OCI-LY1 (cell line): ENCODE data around the gene RNF214.

Experiments
- H2AFZ ChIP-seq: fragments of 200-600 bp; sonication (generic), shearing (Covaris generic); 2 replicates; pipeline ENCODE4 v1.6.0; 2014; ENCODE audit warnings: antibody characterized with exemption, mild to moderate bottlenecking, low read length
- H3F3A ChIP-seq: fragments of 200-600 bp; sonication (generic), shearing (Covaris generic); 2 replicates; pipeline ENCODE4 v1.6.0; 2014; ENCODE audit warnings: mild to moderate bottlenecking, antibody characterized with exemption, low read length, moderate library complexity; ENCODE audit not compliant: insufficient read depth
- H3K27ac ChIP-seq: fragments of 200-600 bp; sonication (generic); 2 replicates; pipeline ENCODE4 v1.5.1; 2014; ENCODE audit warnings: low read length, mixed run types, mild to moderate bottlenecking, low read depth; ENCODE audit not compliant: poor library complexity, severe bottlenecking
- H3K27me3 ChIP-seq: fragments of 200-600 bp; sonication (generic); 2 replicates; pipeline ENCODE4 v1.6.0; 2014; ENCODE audit warnings: antibody characterized with exemption, mild to moderate bottlenecking, low read length, moderate library complexity; ENCODE audit not compliant: insufficient read depth
- H3K36me3 ChIP-seq: fragments of 200-600 bp; sonication (generic); 2 replicates; pipeline ENCODE4 v1.6.1; 2014; ENCODE audit warnings: mild to moderate bottlenecking, antibody characterized with exemption, low read length, moderate library complexity, mixed read lengths; ENCODE audit not compliant: insufficient read depth
- H3K4me1 ChIP-seq: fragments of 200-600 bp; sonication (generic); 2 replicates; pipeline ENCODE4 v1.5.1; 2014; ENCODE audit warnings: mild to moderate bottlenecking, low read length, moderate library complexity; ENCODE audit not compliant: insufficient read depth, severe bottlenecking
- H3K4me2 ChIP-seq: fragments of 200-600 bp; sonication (generic), shearing (Covaris generic); 2 replicates; pipeline ENCODE4 v1.6.1; 2014; ENCODE audit warnings: low read length
- H3K4me3 ChIP-seq: fragments of 200-600 bp; sonication (generic); 2 replicates; pipeline ENCODE4 v1.5.1; 2014; ENCODE audit warnings: low read length, low read depth, mild to moderate bottlenecking, mixed read lengths; ENCODE audit not compliant: poor library complexity, severe bottlenecking
- H3K79me2 ChIP-seq: fragments of 200-600 bp; shearing (Covaris generic); 2 replicates; pipeline ENCODE4 v1.6.1; 2016; ENCODE audit warnings: mixed run types, low read length, mixed read lengths; ENCODE audit not compliant: insufficient read depth
- H3K9ac ChIP-seq: fragments of 200-600 bp; sonication (generic), shearing (Covaris generic); 2 replicates; pipeline ENCODE4 v1.6.1; 2014; ENCODE audit warnings: mild to moderate bottlenecking, low read length, mixed read lengths
- H3K9me2 ChIP-seq: fragments of 200-600 bp; sonication (generic), shearing (Covaris generic); 2 replicates; pipeline ENCODE4 v1.6.1; 2014; ENCODE audit warnings: low read depth, mild to moderate bottlenecking, low read length, mixed read lengths
- H3K9me3 ChIP-seq: fragments of 200-600 bp; shearing (Covaris generic); 2 replicates; pipeline ENCODE4 v1.6.1; 2014; ENCODE audit warnings: low read length, mixed read lengths
- H4K20me1 ChIP-seq: fragments of 200-600 bp; sonication (generic), shearing (Covaris generic); 2 replicates; pipeline ENCODE4 v1.6.0; 2016; ENCODE audit warnings: mild to moderate bottlenecking, low read length; ENCODE audit not compliant: insufficient read depth
- EZH2 ChIP-seq: fragments of 200-600 bp; sonication (generic), shearing (Covaris generic); IDR thresholded peaks from 2 replicates; pipeline ENCODE4 v1.8.0; 2017; ENCODE audit warnings: borderline replicate concordance, mixed run types, mild to moderate bottlenecking, antibody characterized with exemption, low read length, moderate library complexity, mixed read lengths
- TF ChIP-seq, protein P1 (sequence below): fragments of 200-600 bp; sonication (generic), shearing (Covaris generic); IDR thresholded peaks from 2 replicates; pipeline ENCODE4 v1.5.1; 2017; ENCODE audit warnings: mild to moderate bottlenecking, antibody characterized with exemption, low read length, moderate library complexity, mixed read lengths

RNF214 gene

DNA sequence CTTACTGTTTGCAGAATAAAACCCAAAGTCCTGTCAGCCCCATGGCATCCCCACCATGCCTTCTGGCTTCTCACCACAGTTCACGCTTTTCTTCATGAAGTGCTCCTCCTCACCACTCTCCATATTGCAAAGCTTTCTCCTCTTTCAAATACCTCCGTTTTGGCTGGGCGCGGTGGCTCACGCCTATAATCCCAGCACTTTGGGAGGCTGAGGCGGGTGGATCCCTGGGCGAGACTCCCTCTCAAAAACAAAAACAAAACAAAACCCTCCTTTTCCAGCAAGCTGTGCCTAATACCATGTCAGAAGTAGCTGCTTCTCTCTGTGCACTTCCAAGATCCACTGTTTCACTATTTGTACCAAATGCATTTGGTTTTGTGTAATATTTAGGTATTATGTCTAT lies 76.8 kb downstream of the RNF214 start:
- no peak overlapping the region for H3K4me3 ChIP-seq
- H3K9me3 ChIP-seq, result no peaks in the 10 kb centered on the region
- no peaks in the 10 kb centered on the region for H3K36me3 ChIP-seq
- H4K20me1 ChIP-seq, result no peaks in the 10 kb centered on the region
- no peaks in the 10 kb centered on the region for H3K4me1 ChIP-seq
- H3K27ac ChIP-seq, result no peak overlapping the region
- TF ChIP-seq, protein P1, sequence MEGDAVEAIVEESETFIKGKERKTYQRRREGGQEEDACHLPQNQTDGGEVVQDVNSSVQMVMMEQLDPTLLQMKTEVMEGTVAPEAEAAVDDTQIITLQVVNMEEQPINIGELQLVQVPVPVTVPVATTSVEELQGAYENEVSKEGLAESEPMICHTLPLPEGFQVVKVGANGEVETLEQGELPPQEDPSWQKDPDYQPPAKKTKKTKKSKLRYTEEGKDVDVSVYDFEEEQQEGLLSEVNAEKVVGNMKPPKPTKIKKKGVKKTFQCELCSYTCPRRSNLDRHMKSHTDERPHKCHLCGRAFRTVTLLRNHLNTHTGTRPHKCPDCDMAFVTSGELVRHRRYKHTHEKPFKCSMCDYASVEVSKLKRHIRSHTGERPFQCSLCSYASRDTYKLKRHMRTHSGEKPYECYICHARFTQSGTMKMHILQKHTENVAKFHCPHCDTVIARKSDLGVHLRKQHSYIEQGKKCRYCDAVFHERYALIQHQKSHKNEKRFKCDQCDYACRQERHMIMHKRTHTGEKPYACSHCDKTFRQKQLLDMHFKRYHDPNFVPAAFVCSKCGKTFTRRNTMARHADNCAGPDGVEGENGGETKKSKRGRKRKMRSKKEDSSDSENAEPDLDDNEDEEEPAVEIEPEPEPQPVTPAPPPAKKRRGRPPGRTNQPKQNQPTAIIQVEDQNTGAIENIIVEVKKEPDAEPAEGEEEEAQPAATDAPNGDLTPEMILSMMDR, result no peak
- no peak for TF ChIP-seq EZH2
- no peak overlapping the region for H2AFZ ChIP-seq
- no peak overlapping the region for H3K4me2 ChIP-seq
- no peaks in the 10 kb centered on the region for H3K9me2 ChIP-seq
- no peaks in the 10 kb centered on the region for H3K27me3 ChIP-seq
- H3K9ac ChIP-seq, result no peak overlapping the region
- no peaks in the 10 kb centered on the region for H3K79me2 ChIP-seq
- no peaks in the 10 kb centered on the region for H3F3A ChIP-seq

DNA sequence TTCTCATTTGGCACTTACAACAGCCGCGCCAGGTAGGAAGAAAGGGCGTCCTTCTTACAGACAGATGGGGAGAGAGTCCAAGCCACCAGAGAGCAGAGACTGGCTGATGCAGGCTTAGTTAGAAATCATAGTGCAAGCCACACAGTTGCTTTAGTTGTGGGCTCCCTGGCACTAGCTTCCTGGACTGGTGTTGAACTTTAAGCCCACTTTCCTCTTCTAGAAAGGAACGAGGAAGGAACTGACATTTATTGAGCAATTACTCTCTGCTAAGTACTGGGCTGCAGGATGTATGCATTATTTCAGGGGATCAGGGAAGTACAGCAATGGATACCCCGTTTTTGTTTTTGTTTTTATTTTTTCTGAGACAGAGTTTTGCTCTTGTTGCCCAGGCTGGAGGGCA lies 80.6 kb downstream of the RNF214 start:
- Histone ChIP-seq H3K27ac (no peak overlapping the region), H3K4me3 (no peak overlapping the region), H3K36me3 (no peaks in the 10 kb centered on the region), H3K9me3 (no peaks in the 10 kb centered on the region), H3F3A (no peaks in the 10 kb centered on the region), H3K4me2 (no peak overlapping the region), H4K20me1 (no peaks in the 10 kb centered on the region), H2AFZ (no peak overlapping the region), H3K4me1 (no peaks in the 10 kb centered on the region), H3K9me2 (no peaks in the 10 kb centered on the region), H3K27me3 (no peaks in the 10 kb centered on the region), H3K79me2 (no peaks in the 10 kb centered on the region), H3K9ac (no peak overlapping the region)
- TF ChIP-seq EZH2, result no peak
- TF ChIP-seq, protein P1, result no peak

DNA sequence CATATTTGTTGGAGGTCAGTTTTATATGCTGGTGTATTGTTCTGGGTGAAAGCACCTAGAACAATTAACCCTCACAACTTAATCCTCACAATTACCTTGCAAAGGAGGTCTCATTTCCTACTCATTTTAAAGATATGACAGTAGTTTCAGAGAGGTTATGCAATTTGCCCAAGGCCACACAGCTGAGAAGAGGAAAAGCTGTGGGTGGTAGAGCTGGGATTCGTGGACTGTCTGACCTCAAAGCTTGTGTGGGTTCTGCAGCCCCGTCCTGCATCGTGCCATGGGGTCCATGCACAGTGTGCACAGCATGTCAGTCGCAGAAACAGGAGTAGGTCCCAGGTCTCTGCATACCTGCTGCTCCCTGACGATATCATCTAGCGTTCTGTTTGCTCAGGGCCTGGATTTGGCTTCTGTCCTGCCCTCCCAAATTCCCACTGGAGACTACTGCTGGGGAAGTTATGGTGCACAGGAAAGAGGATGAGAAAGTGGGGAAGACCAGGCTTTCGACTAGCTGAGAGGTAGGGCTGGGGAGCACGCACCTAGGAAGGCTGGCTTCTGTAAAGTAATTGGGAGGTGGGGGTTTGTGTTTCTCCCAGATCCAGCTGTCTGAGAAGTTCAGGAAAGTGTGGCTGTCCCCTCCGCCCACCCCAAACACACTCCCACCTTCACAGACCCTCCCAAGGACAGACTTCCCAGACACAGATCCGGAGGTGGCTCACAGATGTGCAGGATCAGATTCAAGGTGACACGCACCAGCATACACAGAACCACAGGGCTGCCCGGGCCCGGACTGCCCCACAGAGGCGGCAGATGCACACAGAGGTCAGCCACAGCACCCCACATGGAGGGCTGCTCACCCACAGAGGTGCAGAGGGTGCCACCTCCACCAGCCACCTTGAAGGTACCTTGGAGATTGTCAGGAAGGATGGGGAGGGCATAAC lies 81.6 kb downstream of the RNF214 start:
- H4K20me1 ChIP-seq, result no peaks in the 10 kb centered on the region
- no peak overlapping the region for H3K27ac ChIP-seq
- no peaks in the 10 kb centered on the region for H3K9me3 ChIP-seq
- H3K27me3 ChIP-seq, result no peaks in the 10 kb centered on the region
- H3K79me2 ChIP-seq, result no peaks in the 10 kb centered on the region
- H3K4me2 ChIP-seq, result no peak overlapping the region
- TF ChIP-seq, protein P1, result no peak
- TF ChIP-seq EZH2, result no peak
- H3K9ac ChIP-seq, result no peak overlapping the region
- H3F3A ChIP-seq, result no peaks in the 10 kb centered on the region
- H3K36me3 ChIP-seq, result no peaks in the 10 kb centered on the region
- H3K9me2 ChIP-seq, result no peaks in the 10 kb centered on the region
- no peaks in the 10 kb centered on the region for H3K4me1 ChIP-seq
- H3K4me3 ChIP-seq, result no peak overlapping the region
- no peak overlapping the region for H2AFZ ChIP-seq
